ENCODE data around the gene CYB5A.

Gene CYB5A

GRCh38 chr18:74203811-74204210 is 88.0 kb downstream of the CYB5A start:
- Histone ChIP-seq H3K4me1 (ENCODE audit: control insufficient read depth in 1 of 2, insufficient read depth in 1 of 2, low read depth in 1 of 2, low read length in 1 of 2) (no peaks in the 10 kb centered on the region), H3K9me3 (no peaks in the 10 kb centered on the region), H3K4me3 (ENCODE audit: low read depth in 1 of 2, low read length in 1 of 2) (no peak overlapping the region), H3K36me3 (no peaks in the 10 kb centered on the region), H3K27ac (no peak overlapping the region), H3K27me3 (no peaks in the 10 kb centered on the region)
- no peak for TF ChIP-seq CTCF (IDR thresholded peaks at IDR 0.05)
